ENCODE data around the gene ARHGAP8.

ARHGAP8 gene

GRCh38 chr22:44892243-44892642, 139.9 kb downstream of the ARHGAP8 start:
- Mint-ChIP-seq H3K4me1 (no peaks in the 10 kb centered on the region), H3K4me3 (no peak overlapping the region), H3K27me3 (ENCODE audit: low read depth) (no peaks in the 10 kb centered on the region), H3K36me3 (ENCODE audit: low read depth) (peaks cover 27% of the 10 kb centered on the region), H3K27ac (no peak overlapping the region), H3K9me3 (no peaks in the 10 kb centered on the region)
- no peak for TF ChIP-seq CTCF (IDR thresholded peaks at IDR 0.05; ENCODE audit: unreplicated experiment in 3 of 3)

- TF ChIP-seq CTCF (IDR thresholded peaks at IDR 0.05; ENCODE audit: unreplicated experiment in 3 of 3), result no peak
These were observed 140.7 kb downstream of the ARHGAP8 start for GRCh38 chr22:44892803-44893730.

GRCh38 chr22:44893731-44894080, 141.3 kb downstream of the ARHGAP8 start:
- Mint-ChIP-seq H3K9me3 (no peaks in the 10 kb centered on the region), H3K27me3 (ENCODE audit: low read depth) (no peaks in the 10 kb centered on the region), H3K4me3 (no peak overlapping the region), H3K36me3 (ENCODE audit: low read depth) (peaks cover 36% of the 10 kb centered on the region), H3K4me1 (no peaks in the 10 kb centered on the region), H3K27ac (no peak overlapping the region)
- TF ChIP-seq CTCF (IDR thresholded peaks at IDR 0.05; ENCODE audit: unreplicated experiment in 3 of 3), result no peak

More at GRCh38 chr22:44892803-44893730, 140.7 kb downstream of the ARHGAP8 start:
- Mint-ChIP-seq H3K4me3 (no peak overlapping the region), H3K4me1 (no peaks in the 10 kb centered on the region), H3K9me3 (no peaks in the 10 kb centered on the region), H3K36me3 (ENCODE audit: low read depth) (peaks cover 32% of the 10 kb centered on the region), H3K27me3 (ENCODE audit: low read depth) (no peaks in the 10 kb centered on the region), H3K27ac (no peak overlapping the region)

- no peak for TF ChIP-seq CTCF (IDR thresholded peaks at IDR 0.05; ENCODE audit: unreplicated experiment in 3 of 3)
- Mint-ChIP-seq H3K27ac (no peak overlapping the region), H3K4me3 (no peak overlapping the region), H3K27me3 (ENCODE audit: low read depth) (no peaks in the 10 kb centered on the region), H3K9me3 (no peaks in the 10 kb centered on the region), H3K36me3 (ENCODE audit: low read depth) (peaks cover 40% of the 10 kb centered on the region), H3K4me1 (no peaks in the 10 kb centered on the region)
These were observed 141.9 kb downstream of the ARHGAP8 start for GRCh38 chr22:44894321-44894720.

DNA sequence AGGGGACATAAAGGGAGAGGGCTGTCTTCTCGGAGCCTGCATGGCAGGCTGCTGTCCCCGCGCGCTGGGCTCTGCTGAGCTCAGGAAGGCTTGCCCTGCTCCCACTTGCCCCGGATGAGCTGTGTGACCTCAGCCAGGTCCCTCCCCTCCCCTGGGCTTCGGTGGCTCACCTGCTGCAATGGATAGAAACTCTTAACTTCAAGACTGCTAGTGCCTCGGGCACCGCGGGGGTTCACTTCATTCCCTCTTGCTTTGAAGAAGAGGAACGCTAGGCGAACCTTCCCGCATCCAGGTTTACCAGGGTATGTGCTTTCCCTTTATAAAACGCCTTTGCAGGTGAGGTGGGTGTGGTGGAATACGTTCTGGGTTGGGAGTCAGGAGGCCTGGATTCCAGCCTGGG, 142.4 kb downstream of the ARHGAP8 start:
- H3K4me1 Mint-ChIP-seq, result no peaks in the 10 kb centered on the region
- H3K4me3 Mint-ChIP-seq, result no peak overlapping the region
- H3K27ac Mint-ChIP-seq, result no peak overlapping the region
- H3K9me3 Mint-ChIP-seq, result no peaks in the 10 kb centered on the region
- H3K27me3 Mint-ChIP-seq (ENCODE audit: low read depth), result no peaks in the 10 kb centered on the region
- no peak for TF ChIP-seq CTCF (IDR thresholded peaks at IDR 0.05; ENCODE audit: unreplicated experiment in 3 of 3)
- peaks cover 43% of the 10 kb centered on the region for H3K36me3 Mint-ChIP-seq (ENCODE audit: low read depth)

Data from nephron (organoid).